ENCODE data around the gene GNAQ. TPM values are rescaled to one million over a fixed set of nuclear protein-coding genes. Genes with fewer than 3 reads are reported as not detected.

The GNAQ gene
- polyA plus RNA-seq, 3 donors, result 8.3 to 51.0 (median 9.6) TPM

GRCh38 chr9:77910194-77910621 lies 121.4 kb downstream of the GNAQ start:
- no peaks in the 10 kb centered on the region for H3K9me3 ChIP-seq (replicated peaks in 1 of 2; ENCODE audit: control insufficient read depth in 1 of 2, insufficient read depth in 1 of 2, low read length in 2 of 2)
- peak overlapping the region; percentile 30 for H3K4me2 ChIP-seq (replicated peaks; ENCODE audit: extremely low read depth, low read length, poor library complexity, severe bottlenecking)
- 30% methylated on average over 2 of the region's 5 CpGs for WGBS (ENCODE audit: insufficient coverage)
- peaks cover 98% of the 10 kb centered on the region for H3K79me2 ChIP-seq (ENCODE audit: insufficient read depth, low read length)
- H4K20me1 ChIP-seq (ENCODE audit: insufficient read depth, low read length), result peaks cover 78% of the 10 kb centered on the region
- peak overlapping the region in 1 of 2 donors; percentile 70 for H3K27ac ChIP-seq (ENCODE audit: low read depth in 1 of 2, low read length in 2 of 2)
- peaks cover 7 to 21% of the 10 kb centered on the region in 2 donors for H3K36me3 ChIP-seq (replicated peaks in 1 of 2; ENCODE audit: control insufficient read depth in 1 of 2, insufficient read depth in 2 of 2, low read length in 2 of 2)
- intact Hi-C loops (cut with micrococcal nuclease), result no loop called here
- H3K9me3 Mint-ChIP-seq, result no peaks in the 10 kb centered on the region
- no peak overlapping the region for H3K4me3 Mint-ChIP-seq
- peak overlapping the region in 5 of 7 donors; percentile 38 to 74 (median 70) for H3K27ac Mint-ChIP-seq
- H3K4me1 ChIP-seq (ENCODE audit: control insufficient read depth in 1 of 2, insufficient read depth in 2 of 2, low read length in 2 of 2), result peaks cover 41 to 50% of the 10 kb centered on the region in 2 donors
- DNase-seq, result peak; percentile 25 to 35 (median 27)
- peaks cover 59% of the 10 kb centered on the region for H3K4me1 Mint-ChIP-seq
- peak overlapping the region in 1 of 3 experiments; percentile 28 for H3K4me3 ChIP-seq (replicated peaks in 1 of 3; ENCODE audit: low read depth in 2 of 3, low read length in 3 of 3)
- peaks cover 20 to 37% of the 10 kb centered on the region in 2 donors for H3K36me3 Mint-ChIP-seq
- no peak overlapping the region for H3K9ac ChIP-seq (ENCODE audit: insufficient read depth, low read length, poor library complexity, severe bottlenecking)
- H3K27me3 Mint-ChIP-seq (ENCODE audit: low read depth in 3 of 3), result no peaks in the 10 kb centered on the region
- H2AFZ ChIP-seq (ENCODE audit: insufficient read depth, low read depth, low read length, poor library complexity, severe bottlenecking), result no peak overlapping the region
- TF ChIP-seq CTCF (IDR thresholded peaks at IDR 0.05), result no peak
- H3K27me3 ChIP-seq (ENCODE audit: control insufficient read depth in 2 of 2, insufficient read depth in 2 of 2, low read length in 2 of 2), result no peaks in the 10 kb centered on the region

GRCh38 chr9:77909306-77909705 lies 122.3 kb downstream of the GNAQ start:
- intact Hi-C loops (cut with micrococcal nuclease), result no loop called here
- no peak overlapping the region for H2AFZ ChIP-seq (ENCODE audit: insufficient read depth, low read depth, low read length, poor library complexity, severe bottlenecking)
- H3K9me3 ChIP-seq (replicated peaks in 1 of 2; ENCODE audit: control insufficient read depth in 1 of 2, insufficient read depth in 1 of 2, low read length in 2 of 2), result no peaks in the 10 kb centered on the region
- H3K4me2 ChIP-seq (replicated peaks; ENCODE audit: extremely low read depth, low read length, poor library complexity, severe bottlenecking), result no peak overlapping the region
- Mint-ChIP-seq H3K9me3 (no peaks in the 10 kb centered on the region), H3K4me1 (peaks cover 59% of the 10 kb centered on the region), H3K27me3 (ENCODE audit: low read depth in 3 of 3) (no peaks in the 10 kb centered on the region), H3K27ac (peak overlapping the region in 3 of 7 donors; percentile 63 to 71 (median 63)), H3K4me3 (no peak overlapping the region), H3K36me3 (peaks cover 25 to 39% of the 10 kb centered on the region in 2 donors)
- peaks cover 98% of the 10 kb centered on the region for H3K79me2 ChIP-seq (ENCODE audit: insufficient read depth, low read length)
- H4K20me1 ChIP-seq (ENCODE audit: insufficient read depth, low read length), result peaks cover 86% of the 10 kb centered on the region
- H3K36me3 ChIP-seq (replicated peaks in 1 of 2; ENCODE audit: control insufficient read depth in 1 of 2, insufficient read depth in 2 of 2, low read length in 2 of 2), result peaks cover 7 to 27% of the 10 kb centered on the region in 2 donors
- WGBS (ENCODE audit: insufficient coverage), result 0% methylated on average over 5 of the region's 5 CpGs
- no peak for DNase-seq
- TF ChIP-seq CTCF (IDR thresholded peaks at IDR 0.05), result no peak
- no peaks in the 10 kb centered on the region for H3K27me3 ChIP-seq (ENCODE audit: control insufficient read depth in 2 of 2, insufficient read depth in 2 of 2, low read length in 2 of 2)
- H3K4me3 ChIP-seq (replicated peaks in 1 of 3; ENCODE audit: low read depth in 2 of 3, low read length in 3 of 3), result peak overlapping the region in 1 of 3 experiments; percentile 28
- H3K4me1 ChIP-seq (ENCODE audit: control insufficient read depth in 1 of 2, insufficient read depth in 2 of 2, low read length in 2 of 2), result peaks cover 41 to 50% of the 10 kb centered on the region in 2 donors
- no peak overlapping the region for H3K9ac ChIP-seq (ENCODE audit: insufficient read depth, low read length, poor library complexity, severe bottlenecking)
- H3K27ac ChIP-seq (ENCODE audit: low read depth in 1 of 2, low read length in 2 of 2), result peak overlapping the region in 1 of 2 donors; percentile 70

All from CD14-positive monocyte (primary cell).